ENCODE measurements around the gene MRTFA.

GRCh38 chr22:40391417-40391816, 245.1 kb downstream of the MRTFA start:
- TF ChIP-seq, protein P1, sequence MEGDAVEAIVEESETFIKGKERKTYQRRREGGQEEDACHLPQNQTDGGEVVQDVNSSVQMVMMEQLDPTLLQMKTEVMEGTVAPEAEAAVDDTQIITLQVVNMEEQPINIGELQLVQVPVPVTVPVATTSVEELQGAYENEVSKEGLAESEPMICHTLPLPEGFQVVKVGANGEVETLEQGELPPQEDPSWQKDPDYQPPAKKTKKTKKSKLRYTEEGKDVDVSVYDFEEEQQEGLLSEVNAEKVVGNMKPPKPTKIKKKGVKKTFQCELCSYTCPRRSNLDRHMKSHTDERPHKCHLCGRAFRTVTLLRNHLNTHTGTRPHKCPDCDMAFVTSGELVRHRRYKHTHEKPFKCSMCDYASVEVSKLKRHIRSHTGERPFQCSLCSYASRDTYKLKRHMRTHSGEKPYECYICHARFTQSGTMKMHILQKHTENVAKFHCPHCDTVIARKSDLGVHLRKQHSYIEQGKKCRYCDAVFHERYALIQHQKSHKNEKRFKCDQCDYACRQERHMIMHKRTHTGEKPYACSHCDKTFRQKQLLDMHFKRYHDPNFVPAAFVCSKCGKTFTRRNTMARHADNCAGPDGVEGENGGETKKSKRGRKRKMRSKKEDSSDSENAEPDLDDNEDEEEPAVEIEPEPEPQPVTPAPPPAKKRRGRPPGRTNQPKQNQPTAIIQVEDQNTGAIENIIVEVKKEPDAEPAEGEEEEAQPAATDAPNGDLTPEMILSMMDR (conservative IDR thresholded peaks at IDR 0.05; ENCODE audit: low read length) = no peak
- TF ChIP-seq EZH2phosphoT487 (IDR thresholded peaks at IDR 0.05; ENCODE audit: borderline replicate concordance, low read depth, low read length) = no peak
